IPS DF 6.9 (cell line): Measurements from ENCODE around the gene CUX1.

Experiments
- DNase-seq: peaks from one replicate; pipeline ENCODE4 v3.0.0-alpha.2; 2013; ENCODE audit warnings: low read depth, low spot score
- H3K27ac ChIP-seq: one replicate; pipeline ENCODE4 v1.5.1; 2013; ENCODE audit warnings: low read length, control low read depth
- H3K27me3 ChIP-seq: 2 replicates; pipeline ENCODE4 v1.6.1; 2013; ENCODE audit warnings: mild to moderate bottlenecking, low read length; ENCODE audit not compliant: control insufficient read depth, insufficient read depth
- H3K36me3 ChIP-seq: 2 replicates; pipeline ENCODE4 v1.6.1; 2013; ENCODE audit warnings: low read length; ENCODE audit not compliant: control insufficient read depth, insufficient read depth
- H3K4me1 ChIP-seq: 2 replicates; pipeline ENCODE4 v1.6.1; 2013; ENCODE audit warnings: low read length; ENCODE audit not compliant: control insufficient read depth, insufficient read depth
- H3K4me3 ChIP-seq: 2 replicates; pipeline ENCODE4 v1.5.1; 2013; ENCODE audit warnings: mild to moderate bottlenecking, low read length
- H3K9me3 ChIP-seq: 2 replicates; pipeline ENCODE4 v1.6.1; 2013; ENCODE audit warnings: low read length, inconsistent platforms; ENCODE audit not compliant: control insufficient read depth, insufficient read depth
- WGBS: extraction: QIAGEN DNeasy Blood & Tissue Kit; methylation state at CpG from one replicate; pipeline ENCODE4 v1.1.7; 2013; ENCODE audit warnings: mixed read lengths, missing lambda C conversion rate; ENCODE audit not compliant: insufficient read length, insufficient coverage; 5-methylcytosine and 5-hydroxymethylcytosine counted together

CUX1 gene

GRCh38 chr7:101817471-101818286, at the start of gene CUX1:
Gene CUX1, plus strand, starts transcription at chr7:101817626. Its CDS starts 14 bp downstream, at chr7:101817640.
- H3K36me3 ChIP-seq = no peaks in the 10 kb centered on the region
- H3K27me3 ChIP-seq = no peaks in the 10 kb centered on the region
- H3K4me3 ChIP-seq = peak within 1 kb of the TSS; percentile 73
- H3K27ac ChIP-seq = no peak within 1 kb of the TSS
- no peaks in the 10 kb centered on the region for H3K9me3 ChIP-seq
- H3K4me1 ChIP-seq = peaks cover 6% of the 10 kb centered on the region
- WGBS = no CpG with 5 or more reads among the region's 49 CpGs
- no peak for DNase-seq

- Histone ChIP-seq H3K27me3 (no peaks in the 10 kb centered on the region), H3K27ac (no peak overlapping the region), H3K9me3 (no peaks in the 10 kb centered on the region), H3K36me3 (no peaks in the 10 kb centered on the region), H3K4me3 (no peak overlapping the region), H3K4me1 (no peaks in the 10 kb centered on the region)
- no peak for DNase-seq
- no CpG with 5 or more reads among the region's 7 CpGs for WGBS
Observed at GRCh38 chr7:101768280-101768679, 49.1 kb upstream of the CUX1 start.

GRCh38 chr7:101770466-101770865, 47.0 kb upstream of the CUX1 start:
- no CpG with 5 or more reads among the region's 4 CpGs for whole genome bisulfite sequencing
- DNase-seq = no peak
- Histone ChIP-seq H3K36me3 (no peaks in the 10 kb centered on the region), H3K27me3 (no peaks in the 10 kb centered on the region), H3K4me3 (no peak overlapping the region), H3K27ac (no peak overlapping the region), H3K4me1 (no peaks in the 10 kb centered on the region), H3K9me3 (no peaks in the 10 kb centered on the region)

GRCh38 chr7:101772508-101773211, 44.8 kb upstream of the CUX1 start:
- Histone ChIP-seq H3K36me3 (no peaks in the 10 kb centered on the region), H3K27ac (no peak overlapping the region), H3K27me3 (no peaks in the 10 kb centered on the region), H3K9me3 (no peaks in the 10 kb centered on the region), H3K4me1 (no peaks in the 10 kb centered on the region), H3K4me3 (no peak overlapping the region)
- no CpG with 5 or more reads among the region's 4 CpGs for WGBS
- DNase-seq = no peak

- Histone ChIP-seq H3K36me3 (no peaks in the 10 kb centered on the region), H3K27ac (no peak overlapping the region), H3K4me1 (no peaks in the 10 kb centered on the region), H3K27me3 (no peaks in the 10 kb centered on the region), H3K4me3 (no peak overlapping the region), H3K9me3 (no peaks in the 10 kb centered on the region)
- DNase-seq = no peak
- no CpG with 5 or more reads among the region's 9 CpGs for WGBS
Observed at GRCh38 chr7:101775181-101775580, 42.2 kb upstream of the CUX1 start.

GRCh38 chr7:101778026-101778580, 39.3 kb upstream of the CUX1 start:
- Histone ChIP-seq H3K27ac (no peak overlapping the region), H3K27me3 (no peaks in the 10 kb centered on the region), H3K9me3 (no peaks in the 10 kb centered on the region), H3K4me3 (no peak overlapping the region), H3K4me1 (no peaks in the 10 kb centered on the region), H3K36me3 (no peaks in the 10 kb centered on the region)
- no peak for DNase-seq
- 100% methylated on average over 2 of the region's 20 CpGs for WGBS

- no CpG with 5 or more reads among the region's 4 CpGs for WGBS
- Histone ChIP-seq H3K27ac (no peak overlapping the region), H3K4me3 (no peak overlapping the region), H3K27me3 (no peaks in the 10 kb centered on the region), H3K9me3 (no peaks in the 10 kb centered on the region), H3K4me1 (no peaks in the 10 kb centered on the region), H3K36me3 (no peaks in the 10 kb centered on the region)
- no peak for DNase-seq
Observed at GRCh38 chr7:101779267-101779666, 38.2 kb upstream of the CUX1 start.

- Histone ChIP-seq H3K9me3 (no peaks in the 10 kb centered on the region), H3K27ac (no peak overlapping the region), H3K27me3 (no peaks in the 10 kb centered on the region), H3K36me3 (no peaks in the 10 kb centered on the region), H3K4me3 (no peak overlapping the region), H3K4me1 (no peaks in the 10 kb centered on the region)
- no peak for DNase-seq
- WGBS = no CpG with 5 or more reads among the region's 3 CpGs
Observed at GRCh38 chr7:101780281-101780680, 37.1 kb upstream of the CUX1 start.

- WGBS = no CpG with 5 or more reads among the region's 8 CpGs
- Histone ChIP-seq H3K36me3 (no peaks in the 10 kb centered on the region), H3K27ac (no peak overlapping the region), H3K4me1 (no peaks in the 10 kb centered on the region), H3K9me3 (no peaks in the 10 kb centered on the region), H3K4me3 (no peak overlapping the region), H3K27me3 (no peaks in the 10 kb centered on the region)
- DNase-seq = no peak
Observed at GRCh38 chr7:101781439-101781838, 36.0 kb upstream of the CUX1 start.

GRCh38 chr7:101782476-101782875, 35.0 kb upstream of the CUX1 start:
- DNase-seq = no peak
- WGBS = no CpG with 5 or more reads among the region's 3 CpGs
- no peaks in the 10 kb centered on the region for H3K9me3 ChIP-seq
- no peaks in the 10 kb centered on the region for H3K4me1 ChIP-seq
- H3K36me3 ChIP-seq = no peaks in the 10 kb centered on the region
- H3K27ac ChIP-seq = no peak overlapping the region
- no peaks in the 10 kb centered on the region for H3K27me3 ChIP-seq
- H3K4me3 ChIP-seq = no peak overlapping the region
